ENCODE results near the gene HIP1. TPM values are rescaled to one million over a fixed set of nuclear protein-coding genes. Genes with fewer than 3 reads are reported as not detected.

The HIP1 gene
- total and polyA plus RNA-seq, 9 of the 15 experiments (the other 6 are each of a cell fraction or from before 2014, with no cell fraction given) = 2.4 to 13.7 (median 9.5) TPM

DNA sequence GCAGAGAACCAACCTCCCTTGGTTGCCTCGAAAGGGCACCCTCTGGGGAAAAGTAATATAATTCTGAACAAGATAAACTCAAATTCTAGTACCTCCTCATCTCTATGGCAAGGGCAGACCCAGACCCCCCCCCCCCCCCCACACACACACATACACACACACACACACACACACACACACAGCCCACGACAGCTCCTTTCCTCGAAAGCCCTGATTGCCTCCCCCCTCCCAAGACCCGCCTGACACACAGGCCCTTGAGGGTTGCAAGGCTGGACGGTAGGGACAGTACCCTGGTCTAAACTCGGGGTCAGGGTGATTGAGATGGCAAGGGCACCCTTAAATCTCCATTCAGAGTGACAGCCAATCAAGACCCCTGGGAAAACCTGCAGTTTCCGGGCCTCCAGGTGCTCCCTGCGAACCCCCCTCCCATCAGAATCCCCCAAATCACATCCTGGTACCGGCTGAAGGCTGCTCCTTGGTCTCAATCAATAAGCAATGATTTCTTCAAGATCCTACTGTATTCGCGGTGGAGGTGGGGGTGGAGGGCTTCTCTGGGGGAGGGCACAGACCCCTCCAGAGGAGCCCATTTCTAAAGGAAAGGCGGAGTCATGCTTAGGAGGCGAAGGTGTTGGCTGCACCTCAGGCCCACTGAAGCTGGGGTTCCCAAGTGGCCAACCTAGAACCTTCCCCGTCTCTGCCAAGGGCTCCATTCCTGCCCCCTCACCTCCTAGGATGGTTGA, 100.7 kb downstream of the HIP1 start:
- FAIRE-seq = no peak

More for the DNA sequence above, 100.7 kb downstream of the HIP1 start:
- Histone ChIP-seq H3K27me3 (ENCODE audit: control insufficient read depth in 2 of 2, insufficient read depth in 2 of 2, low read length in 2 of 2) (no peaks in the 10 kb centered on the region), H3K79me2 (ENCODE audit: control insufficient read depth, insufficient read depth, low read length) (no peaks in the 10 kb centered on the region), H3K36me3 (ENCODE audit: control insufficient read depth, insufficient read depth, low read length) (no peaks in the 10 kb centered on the region), H3K9me3 (replicated peaks; ENCODE audit: control insufficient read depth, insufficient read depth, low read depth, low read length) (peaks cover 6% of the 10 kb centered on the region; the same call in 1 of the 2 replicates), H3K4me3 (peak overlapping the region; percentile 69; the same call in 1 of the 2 replicates), H3K9me1 (ENCODE audit: control insufficient read depth, insufficient read depth, low read length) (no peaks in the 10 kb centered on the region), H2AFZ (ENCODE audit: low read depth, low read length) (0 out of 2 replicates have a peak overlapping the region, but pooled peaks have one; percentile 30), H3K4me1 (replicated peaks in 1 of 2; ENCODE audit: control insufficient read depth in 2 of 2, insufficient read depth in 2 of 2, low read length in 2 of 2) (peaks cover 12 to 14% of the 10 kb centered on the region in 2 experiments), H3K9ac (ENCODE audit: insufficient read depth in 1 of 2, low read depth in 2 of 2, low read length in 2 of 2) (peak overlapping the region in 1 of 2 experiments; percentile 84; a peak in 2 of 4 replicates), H4K20me1 (replicated peaks; ENCODE audit: control insufficient read depth, insufficient read depth, low read length) (no peaks in the 10 kb centered on the region), H3K27ac (ENCODE audit: extremely low read depth, low read depth, low read length) (no peak overlapping the region), H3K4me2 (ENCODE audit: insufficient read depth, low read length) (no peak overlapping the region; the same call in 1 of the 2 replicates)
- ATAC-seq (no peak), DNase-seq (ENCODE audit: extremely low read depth in 1 of 4, low spot score in 3 of 4) (peak in 1 of 4 experiments; percentile 18)
- ChIA-PET CTCF (ENCODE audit: low intra/inter-chr PET ratio) (no interaction called here), POLR2A (interaction anchor here (1.2 kb wide), 1 partner anchor 92 kb away, joined by 3 read pairs; no protein-coding TSS in a partner anchor)
- no TSS peak for BruUV-seq (replicated peaks)
- 81% methylated on average over 11 of the region's 14 CpGs for WGBS (ENCODE audit: insufficient coverage, low coverage, missing lambda C conversion rate)
- TF ChIP-seq MCM2 (IDR thresholded peaks at IDR 0.05; ENCODE audit: low read depth) = no peak
- TF ChIP-seq, protein P1, sequence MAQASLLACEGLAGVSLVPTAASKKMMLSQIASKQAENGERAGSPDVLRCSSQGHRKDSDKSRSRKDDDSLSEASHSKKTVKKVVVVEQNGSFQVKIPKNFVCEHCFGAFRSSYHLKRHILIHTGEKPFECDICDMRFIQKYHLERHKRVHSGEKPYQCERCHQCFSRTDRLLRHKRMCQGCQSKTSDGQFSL (CRISPR knock-in tag; IDR thresholded peaks at IDR 0.05) = 0 out of 2 replicates have a peak, but pooled peaks have one; percentile 35
- TF ChIP-seq, protein P1 (tag; IDR thresholded peaks at IDR 0.05) = peak in 1 of 2 experiments; percentile 68; a peak in 2 of 4 replicates
- TF ChIP-seq, protein P2, sequence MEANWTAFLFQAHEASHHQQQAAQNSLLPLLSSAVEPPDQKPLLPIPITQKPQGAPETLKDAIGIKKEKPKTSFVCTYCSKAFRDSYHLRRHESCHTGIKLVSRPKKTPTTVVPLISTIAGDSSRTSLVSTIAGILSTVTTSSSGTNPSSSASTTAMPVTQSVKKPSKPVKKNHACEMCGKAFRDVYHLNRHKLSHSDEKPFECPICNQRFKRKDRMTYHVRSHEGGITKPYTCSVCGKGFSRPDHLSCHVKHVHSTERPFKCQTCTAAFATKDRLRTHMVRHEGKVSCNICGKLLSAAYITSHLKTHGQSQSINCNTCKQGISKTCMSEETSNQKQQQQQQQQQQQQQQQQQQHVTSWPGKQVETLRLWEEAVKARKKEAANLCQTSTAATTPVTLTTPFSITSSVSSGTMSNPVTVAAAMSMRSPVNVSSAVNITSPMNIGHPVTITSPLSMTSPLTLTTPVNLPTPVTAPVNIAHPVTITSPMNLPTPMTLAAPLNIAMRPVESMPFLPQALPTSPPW (CRISPR knock-in tag; IDR thresholded peaks at IDR 0.05) = peak; percentile 59
- TF ChIP-seq ZBTB7A (IDR thresholded peaks at IDR 0.05; ENCODE audit: borderline replicate concordance, control insufficient read depth, low read depth, low read length) = 0 out of 2 replicates have a peak, but pooled peaks have one; percentile 3
- intact Hi-C loops (cut with micrococcal nuclease) (no loop called here), in situ Hi-C loops (cut with MboI) (loop anchor here (25.0 kb wide), 1 partner anchor 999 kb away; the partner anchor contains the start of gene POMZP3)
